H1 (cell line): ENCODE results near the gene ARHGEF10L. TPM values are rescaled to one million over a fixed set of nuclear protein-coding genes. Genes with fewer than 3 reads are reported as not detected.
A peak's percentile ranks its signal among the peaks of the same experiment; 100 is the strongest.

Experiments
- CTCF ChIA-PET: fragments of 300-600 bp; sonication (Branson Sonifier 250); formaldehyde crosslinking; loops from one replicate; lab custom pipeline; 2021; ENCODE audit not compliant: partially characterized antibody; lab: Charles Lee
- POLR2A ChIA-PET: fragments of 300-600 bp; sonication (Branson Sonifier 250); formaldehyde crosslinking; loops from one replicate; lab custom pipeline; 2021; ENCODE audit warnings: inconsistent platforms; ENCODE audit not compliant: partially characterized antibody; lab: Charles Lee
- DNase-seq, 2 experiments: peaks; one replicate each; pipeline versions ENCODE4 v3.0.0 to v3.0.0-alpha.2; 2010 to 2022; ENCODE audit warnings: low spot score in 2 of 2, low read depth in 1 of 2, mixed read lengths in 1 of 2
- FAIRE-seq: peaks from 2 replicates; lab custom pipeline; 2011; peaks lifted over from hg19 to GRCh38; lab: Jason Lieb, UNC
- H2AFZ ChIP-seq: 2 replicates; pipeline ENCODE4 v1.8.1; 2012; ENCODE audit warnings: low read length, inconsistent platforms
- H2AK5ac ChIP-seq: 2 replicates; pipeline ENCODE4 v1.6.1; 2013; ENCODE audit warnings: low read depth, low read length
- H2BK120ac ChIP-seq: replicated peaks from 2 replicates; pipeline ENCODE3; 2013; ENCODE audit warnings: low read depth, low read length, inconsistent platforms
- H2BK12ac ChIP-seq: 2 replicates; pipeline ENCODE4 v1.6.1; 2013; ENCODE audit warnings: low read depth, low read length
- H2BK15ac ChIP-seq: 2 replicates; pipeline ENCODE4 v1.6.1; 2013; ENCODE audit warnings: low read length
- H2BK20ac ChIP-seq: 2 replicates; pipeline ENCODE4 v1.6.1; 2013; ENCODE audit warnings: low read length
- H2BK5ac ChIP-seq: 2 replicates; pipeline ENCODE4 v1.6.1; 2013; ENCODE audit warnings: low read depth, low read length
- H3K14ac ChIP-seq: 2 replicates; pipeline ENCODE4 v1.6.1; 2013; ENCODE audit warnings: inconsistent platforms; ENCODE audit not compliant: insufficient read length
- H3K18ac ChIP-seq: 2 replicates; pipeline ENCODE4 v1.6.1; 2013; ENCODE audit warnings: low read length; ENCODE audit errors: extremely low read depth
- H3K23ac ChIP-seq: 2 replicates; pipeline ENCODE4 v1.6.1; 2013; ENCODE audit warnings: inconsistent platforms; ENCODE audit not compliant: insufficient read length
- H3K23me2 ChIP-seq: 2 replicates; pipeline ENCODE4 v1.6.1; 2013; ENCODE audit warnings: low read depth, low read length
- H3K27ac ChIP-seq: 2 replicates; pipeline ENCODE4 v1.6.1; 2011; ENCODE audit warnings: low read depth, low read length, inconsistent platforms
- H3K27me3 ChIP-seq, 4 experiments: replicated peaks in 1 of 4; 1 replicate in 1 of 4; 2 replicates in 3 of 4; pipeline versions ENCODE4 v1.6.1 to v1.8.1; 2011 to 2013; ENCODE audit warnings: low read length in 3 of 4, mild to moderate bottlenecking in 3 of 4, inconsistent platforms in 2 of 4, mixed read lengths in 2 of 4, moderate library complexity in 1 of 4; ENCODE audit not compliant: control insufficient read depth in 3 of 4, insufficient read depth in 3 of 4; ENCODE audit errors: extremely low read depth in 1 of 4
- H3K36me3 ChIP-seq, 4 experiments: 2 replicates each; pipeline versions ENCODE4 v1.6.1 to v1.8.1; 2011 to 2013; ENCODE audit warnings: mild to moderate bottlenecking in 4 of 4, low read length in 3 of 4, moderate library complexity in 2 of 4, control low read depth in 1 of 4, inconsistent platforms in 1 of 4; ENCODE audit not compliant: insufficient read depth in 4 of 4, control insufficient read depth in 2 of 4
- H3K4ac ChIP-seq: replicated peaks from 2 replicates; pipeline ENCODE3; 2013; ENCODE audit warnings: low read length, low read depth, mixed read lengths, inconsistent platforms; ENCODE audit not compliant: insufficient read length
- H3K4me1 ChIP-seq, 4 experiments: replicated peaks in 1 of 4; 1 replicate in 1 of 4; 2 replicates in 3 of 4; pipeline versions ENCODE4 v1.6.1 to v1.8.1; 2011 to 2013; ENCODE audit warnings: low read length in 3 of 4, inconsistent platforms in 2 of 4, mixed read lengths in 1 of 4; ENCODE audit not compliant: insufficient read depth in 4 of 4, control insufficient read depth in 3 of 4
- H3K4me2 ChIP-seq, 2 experiments: 2 replicates each; pipeline versions ENCODE4 v1.6.1 to v1.8.1; 2011 to 2013; ENCODE audit warnings: low read depth in 2 of 2, low read length in 2 of 2, control low read depth in 1 of 2, inconsistent platforms in 1 of 2, mild to moderate bottlenecking in 1 of 2; ENCODE audit not compliant: insufficient read depth in 1 of 2
- H3K4me3 ChIP-seq, 4 experiments: fragments of 200-600, 300-600 bp in 1 of 4; sonication (generic), shearing (Covaris generic), sonication (Bioruptor Twin) in 1 of 4; 2 replicates each; pipeline versions ENCODE4 v1.5.1 to v1.8.1; 2011 to 2016; ENCODE audit warnings: low read length in 4 of 4, low read depth in 3 of 4, control low read depth in 2 of 4, inconsistent platforms in 2 of 4, mild to moderate bottlenecking in 2 of 4, mixed read lengths in 1 of 4, moderate library complexity in 1 of 4; ENCODE audit not compliant: insufficient read depth in 2 of 4; ENCODE audit errors: extremely low read depth in 1 of 4
- H3K56ac ChIP-seq: replicated peaks from 2 replicates; pipeline ENCODE3; 2013; ENCODE audit warnings: low read depth, mild to moderate bottlenecking, mixed read lengths, low read length, inconsistent platforms; ENCODE audit not compliant: insufficient read length
- H3K79me1 ChIP-seq: 2 replicates; pipeline ENCODE4 v1.6.1; 2013; ENCODE audit warnings: low read depth, low read length, control low read depth
- H3K79me2 ChIP-seq, 2 experiments: 2 replicates each; pipeline versions ENCODE4 v1.6.1 to v1.8.1; 2012 to 2013; ENCODE audit warnings: low read length in 2 of 2, mild to moderate bottlenecking in 2 of 2, inconsistent platforms in 1 of 2; ENCODE audit not compliant: insufficient read depth in 2 of 2, control insufficient read depth in 1 of 2
- H3K9ac ChIP-seq, 4 experiments: replicated peaks in 1 of 4; 1 replicate in 1 of 4; 2 replicates in 3 of 4; pipeline versions ENCODE4 v1.6.1 to v1.8.1; 2011 to 2013; ENCODE audit warnings: low read depth in 3 of 4, low read length in 3 of 4, control low read depth in 2 of 4, mild to moderate bottlenecking in 2 of 4, moderate library complexity in 2 of 4, inconsistent platforms in 1 of 4; ENCODE audit errors: extremely low read depth in 1 of 4
- H3K9me3 ChIP-seq, 2 experiments: 2 replicates each; pipeline versions ENCODE4 v1.6.1 to v1.8.1; 2012 to 2013; ENCODE audit warnings: mild to moderate bottlenecking in 2 of 2, moderate library complexity in 2 of 2, control low read depth in 1 of 2, inconsistent platforms in 1 of 2, low read depth in 1 of 2, low read length in 1 of 2, mixed read lengths in 1 of 2; ENCODE audit not compliant: insufficient read depth in 2 of 2
- H4K20me1 ChIP-seq, 2 experiments: replicated peaks in 1 of 2; 2 replicates each; pipeline versions ENCODE3 to v1.8.1; 2011 to 2013; ENCODE audit warnings: inconsistent platforms in 2 of 2, low read length in 2 of 2, mild to moderate bottlenecking in 1 of 2; ENCODE audit not compliant: insufficient read depth in 2 of 2, control insufficient read depth in 1 of 2
- H4K5ac ChIP-seq: 2 replicates; pipeline ENCODE4 v1.6.1; 2013; ENCODE audit warnings: low read length, low read depth, mixed read lengths, inconsistent platforms; ENCODE audit not compliant: insufficient read length
- H4K8ac ChIP-seq: 2 replicates; pipeline ENCODE4 v1.8.0; 2013; ENCODE audit warnings: mild to moderate bottlenecking, moderate library complexity, low read length, inconsistent platforms; ENCODE audit not compliant: insufficient read depth; ENCODE audit errors: extremely low read depth
- H4K91ac ChIP-seq: replicated peaks from 2 replicates; pipeline ENCODE3; 2013; ENCODE audit warnings: low read length, mixed read lengths, inconsistent platforms; ENCODE audit not compliant: insufficient read length
- EZH2 ChIP-seq: fragments of 200-600 bp; sonication (generic); IDR thresholded peaks from 2 replicates; pipeline ENCODE4 v1.7.1; 2012; ENCODE audit warnings: low read depth, mild to moderate bottlenecking, moderate library complexity, low read length, inconsistent platforms; ENCODE audit not compliant: severe bottlenecking
- FOSL1 ChIP-seq: IDR thresholded peaks from 2 replicates; pipeline ENCODE4 v1.6.1; 2011; ENCODE audit warnings: mild to moderate bottlenecking, low read depth, low read length, moderate library complexity; ENCODE audit not compliant: insufficient read depth
- GABPA ChIP-seq: IDR thresholded peaks from 2 replicates; pipeline ENCODE4 v1.6.1; 2011; ENCODE audit warnings: mild to moderate bottlenecking, low read length, moderate library complexity, borderline replicate concordance; ENCODE audit not compliant: insufficient read depth
- HDAC6 ChIP-seq: IDR thresholded peaks from one replicate; pipeline ENCODE4 v1.7.1; 2012; ENCODE audit warnings: low read depth, mild to moderate bottlenecking, inconsistent platforms, low read length, moderate library complexity
- JUND ChIP-seq: IDR thresholded peaks from 2 replicates; pipeline ENCODE4 v1.6.1; 2011; ENCODE audit warnings: mild to moderate bottlenecking, improper control_type of control experiment, low read length
- MAFK ChIP-seq: IDR thresholded peaks from 2 replicates; pipeline ENCODE4 v1.6.1; 2012; ENCODE audit warnings: low read depth, mild to moderate bottlenecking, improper control_type of control experiment, low read length
- RBBP5 ChIP-seq: IDR thresholded peaks from 2 replicates; pipeline ENCODE4 v1.7.1; 2012; ENCODE audit warnings: low read depth, mild to moderate bottlenecking, inconsistent platforms, low read length, moderate library complexity, borderline replicate concordance
- RNF2 ChIP-seq: fragments of 200-900, 300-1000 bp; sonication (generic); IDR thresholded peaks from 2 replicates; pipeline ENCODE4 v1.7.1; 2016; ENCODE audit warnings: borderline replicate concordance, low read depth, mild to moderate bottlenecking, antibody characterized with exemption, low read length; ENCODE audit not compliant: poor library complexity, severe bottlenecking; ENCODE audit errors: missing control alignments
- TAF1 ChIP-seq: IDR thresholded peaks from 2 replicates; pipeline ENCODE4 v1.6.1; 2011; ENCODE audit warnings: mild to moderate bottlenecking, low read depth, low read length
- WGBS, 2 experiments: shearing (Covaris generic) in 1 of 2; methylation state at CpG; one replicate each; pipeline versions ENCODE4 v1.1.6 to v1.1.7; 2013 to 2015; ENCODE audit warnings: low lambda C conversion rate in 2 of 2, mixed read lengths in 2 of 2, inconsistent platforms in 1 of 2, low coverage in 1 of 2, missing lambda C conversion rate in 1 of 2; ENCODE audit not compliant: insufficient replicate concordance in 2 of 2, insufficient coverage in 1 of 2, insufficient read length in 1 of 2; ENCODE audit errors: extremely low coverage in 1 of 2, missing lambda C conversion rate in 1 of 2; 5-methylcytosine and 5-hydroxymethylcytosine counted together
- polyA plus RNA-seq, 7 experiments: library from polyadenylated mRNA; depleted of rRNA in 3 of 7; stranded (reverse) in 5 of 7; unstranded in 2 of 7; fragments of >200 nt in 5 of 7; fragments of 200-250 nt in 2 of 7; gene quantifications; 1 replicate in 5 of 7; 2 replicates in 1 of 7; 4 replicates in 1 of 7; pipeline versions ENCODE4 v1.2.1 to v1.2.3, GENCODE V29; 2011 to 2013; ENCODE audit warnings: missing spikeins in 2 of 7, mixed read lengths in 2 of 7
- total RNA-seq: library from RNA; stranded (reverse); fragmentation: NEBNext Ultra II Directional; extraction: Animal tissue kit (Norgen Biotek cat#: 25700); gene quantifications from 2 replicates; pipeline ENCODE4 v1.2.1, GENCODE V29; 2021
- TF ChIP-seq, protein P1 (sequence below): IDR thresholded peaks from 2 replicates; pipeline ENCODE4 v1.6.1; 2011; ENCODE audit warnings: low read length, improper control_type of control experiment

Gene ARHGEF10L
- total and polyA plus RNA-seq, 2 of the 8 experiments (the other 6 are each of a cell fraction or from before 2014, with no cell fraction given), result 33.6 to 39.6 TPM

DNA sequence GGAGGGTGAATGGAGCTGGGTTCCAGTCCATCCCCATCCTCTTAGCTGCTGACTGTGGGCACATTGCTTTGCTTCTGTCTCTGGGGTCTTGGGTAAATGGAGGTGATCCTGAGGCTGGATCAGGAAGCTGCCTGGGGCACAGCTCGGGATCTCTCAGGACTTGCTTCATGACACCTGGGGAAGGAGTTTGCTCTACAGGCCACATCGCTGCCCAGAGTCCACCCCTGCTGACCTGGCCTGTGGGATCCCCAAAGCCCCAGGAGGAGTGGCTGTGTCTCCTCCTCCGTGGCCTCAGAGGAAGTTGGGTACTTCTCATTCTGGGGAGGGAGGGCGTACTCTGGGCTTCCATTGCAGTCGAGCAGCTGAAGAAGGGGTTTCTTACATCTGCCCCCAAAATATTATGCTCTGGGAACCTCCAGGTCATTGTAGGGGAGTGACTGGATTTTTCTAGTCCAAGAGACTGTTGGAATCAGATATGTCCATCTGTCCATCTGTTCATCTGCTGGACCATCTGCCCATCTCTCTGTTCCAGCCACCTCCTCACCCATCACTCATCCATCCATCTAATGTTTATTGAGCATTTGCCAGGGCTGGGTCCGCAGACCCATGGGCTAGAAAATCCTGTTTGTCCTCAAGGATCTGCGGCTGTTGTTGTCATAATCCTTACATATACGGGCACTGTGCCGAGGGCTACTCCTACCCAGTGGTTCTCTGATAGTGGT, 45.9 kb downstream of the ARHGEF10L start:
- DNase-seq, result no peak
- Histone ChIP-seq H4K8ac (no peak overlapping the region), H3K27me3 (no peaks in the 10 kb centered on the region), H2BK120ac (no peak overlapping the region), H2BK15ac (no peak overlapping the region), H3K9me3 (no peaks in the 10 kb centered on the region), H4K91ac (no peak overlapping the region), H3K79me2 (peaks cover 0 to 13% of the 10 kb centered on the region in 2 experiments; a peak in 1 of 4 replicates), H3K18ac (no peak overlapping the region; the same call in 1 of the 2 replicates), H2AK5ac (peak overlapping the region; percentile 95; the same call in 1 of the 2 replicates), H2BK12ac (no peak overlapping the region), H3K4me3 (no peak overlapping the region), H3K4me2 (no peak overlapping the region), H3K23me2 (no peaks in the 10 kb centered on the region), H3K56ac (no peak overlapping the region), H3K79me1 (peaks cover 12% of the 10 kb centered on the region), H2BK5ac (peak overlapping the region; percentile 25; the same call in 1 of the 2 replicates), H3K36me3 (peaks cover 0 to 8% (median under 1%) of the 10 kb centered on the region in 4 experiments; a peak in 3 of 8 replicates), H3K27ac (no peak overlapping the region; the same call in 1 of the 2 replicates), H3K9ac (no peak overlapping the region), H3K23ac (no peak overlapping the region), H2AFZ (no peak overlapping the region), H4K5ac (no peak overlapping the region), H3K14ac (no peak overlapping the region), H4K20me1 (peaks cover 3 to 5% of the 10 kb centered on the region in 2 experiments), H3K4me1 (peaks cover 12 to 46% (median 29%) of the 10 kb centered on the region in 4 experiments), H3K4ac (no peak overlapping the region), H2BK20ac (no peak overlapping the region)
- FAIRE-seq, result no peak
- POLR2A ChIA-PET, result interaction anchor here (0.6 to 2.2 kb wide), 7 partner anchors 11 to 250 kb away, joined by 3 to 5 read pairs (median 3); no protein-coding TSS in a partner anchor
- 92% methylated on average over 9 of the region's 9 CpGs; no CpG with 5 or more reads in 1 of the 2 experiments for WGBS, 2 experiments
- CTCF ChIA-PET, result interaction anchor here (0.8 to 86.2 kb wide), 8 partner anchors 13 to 91 kb away, joined by 3 to 1640 read pairs (median 6); no protein-coding TSS in a partner anchor
- TF ChIP-seq GABPA (no peak), FOSL1 (no peak), TAF1 (no peak), EZH2 (no peak), RBBP5 (no peak), RNF2 (no peak), HDAC6 (no peak), MAFK (no peak), JUND (no peak)
- TF ChIP-seq, protein P1, sequence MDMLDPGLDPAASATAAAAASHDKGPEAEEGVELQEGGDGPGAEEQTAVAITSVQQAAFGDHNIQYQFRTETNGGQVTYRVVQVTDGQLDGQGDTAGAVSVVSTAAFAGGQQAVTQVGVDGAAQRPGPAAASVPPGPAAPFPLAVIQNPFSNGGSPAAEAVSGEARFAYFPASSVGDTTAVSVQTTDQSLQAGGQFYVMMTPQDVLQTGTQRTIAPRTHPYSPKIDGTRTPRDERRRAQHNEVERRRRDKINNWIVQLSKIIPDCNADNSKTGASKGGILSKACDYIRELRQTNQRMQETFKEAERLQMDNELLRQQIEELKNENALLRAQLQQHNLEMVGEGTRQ, result no peak
